Subcutaneous adipose tissue (tissue), 4 donors: ENCODE measurements around the gene ACER3. TPM values are rescaled to one million over a fixed set of nuclear protein-coding genes. Genes with fewer than 3 reads are reported as not detected.

Source experiments
- total RNA-seq, 4 donors: library from RNA; depleted of rRNA; stranded (reverse); fragments of >200 nt; gene quantifications; one replicate each; pipeline ENCODE4 v1.1.0, GENCODE V29; 2016
- TF ChIP-seq, protein P1 (sequence below): fragments of 450-650 bp; IDR thresholded peaks from one replicate; pipeline ENCODE4 v1.5.1; 2016; ENCODE audit warnings: low read depth, mild to moderate bottlenecking, control low read depth, antibody characterized with exemption, moderate library complexity

ACER3 gene
- total RNA-seq, 4 donors from 2014 or later, result 28.6 to 39.4 (median 31.5) TPM

DNA sequence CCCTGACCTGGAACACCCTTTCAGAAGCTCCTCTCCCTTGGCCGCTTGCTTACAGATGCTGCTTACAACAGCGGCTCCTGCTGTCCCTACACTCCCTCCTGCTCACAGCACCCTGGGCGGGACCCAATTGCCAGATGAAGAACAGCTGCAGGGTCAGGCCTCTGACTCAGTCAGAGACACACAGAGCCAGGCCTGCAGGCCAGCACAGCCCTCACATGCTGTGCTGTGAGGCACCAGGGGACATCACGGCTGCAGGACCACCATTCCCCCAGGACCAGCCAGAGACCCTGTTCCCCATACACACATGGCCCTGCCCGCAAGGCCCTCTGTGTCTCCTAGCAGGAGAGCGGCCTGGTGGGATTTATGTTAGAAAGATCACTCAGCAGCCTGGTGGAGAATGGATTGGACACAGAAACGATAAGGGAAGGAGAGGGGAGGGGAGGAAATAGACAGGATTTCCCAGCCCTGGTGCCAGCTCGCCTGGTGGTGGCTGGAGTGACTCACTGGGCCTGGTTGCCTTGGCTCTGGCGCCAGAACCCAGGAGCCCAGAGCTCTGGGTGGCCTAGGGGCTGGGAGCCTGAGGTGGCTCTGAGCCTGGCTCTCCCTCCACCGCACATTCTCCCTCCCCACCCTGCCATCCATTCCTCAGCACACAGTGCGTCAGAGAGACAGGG, 212.7 kb downstream of the ACER3 start:
- TF ChIP-seq, protein P1, sequence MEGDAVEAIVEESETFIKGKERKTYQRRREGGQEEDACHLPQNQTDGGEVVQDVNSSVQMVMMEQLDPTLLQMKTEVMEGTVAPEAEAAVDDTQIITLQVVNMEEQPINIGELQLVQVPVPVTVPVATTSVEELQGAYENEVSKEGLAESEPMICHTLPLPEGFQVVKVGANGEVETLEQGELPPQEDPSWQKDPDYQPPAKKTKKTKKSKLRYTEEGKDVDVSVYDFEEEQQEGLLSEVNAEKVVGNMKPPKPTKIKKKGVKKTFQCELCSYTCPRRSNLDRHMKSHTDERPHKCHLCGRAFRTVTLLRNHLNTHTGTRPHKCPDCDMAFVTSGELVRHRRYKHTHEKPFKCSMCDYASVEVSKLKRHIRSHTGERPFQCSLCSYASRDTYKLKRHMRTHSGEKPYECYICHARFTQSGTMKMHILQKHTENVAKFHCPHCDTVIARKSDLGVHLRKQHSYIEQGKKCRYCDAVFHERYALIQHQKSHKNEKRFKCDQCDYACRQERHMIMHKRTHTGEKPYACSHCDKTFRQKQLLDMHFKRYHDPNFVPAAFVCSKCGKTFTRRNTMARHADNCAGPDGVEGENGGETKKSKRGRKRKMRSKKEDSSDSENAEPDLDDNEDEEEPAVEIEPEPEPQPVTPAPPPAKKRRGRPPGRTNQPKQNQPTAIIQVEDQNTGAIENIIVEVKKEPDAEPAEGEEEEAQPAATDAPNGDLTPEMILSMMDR, result no peak

DNA sequence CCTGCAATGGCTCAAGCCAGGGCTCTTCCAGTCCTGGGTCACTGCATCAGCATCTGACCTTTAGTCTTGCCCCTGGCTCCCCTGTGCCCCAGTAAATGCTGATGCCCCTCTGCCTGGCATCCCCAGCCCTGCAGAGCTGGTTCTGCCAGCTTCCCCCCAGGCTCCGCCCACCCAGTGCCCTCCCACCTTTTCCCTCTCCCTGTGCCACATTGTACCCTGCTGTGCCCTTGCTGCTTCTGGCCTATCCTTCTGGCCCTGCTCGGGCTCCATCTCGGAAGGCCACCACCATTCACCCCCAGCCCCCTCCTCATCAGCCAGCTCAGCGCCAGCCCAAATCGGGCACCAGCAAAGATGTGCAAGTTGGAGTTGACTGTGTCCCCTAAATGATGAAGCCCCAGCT, 213.5 kb downstream of the ACER3 start:
- TF ChIP-seq, protein P1, result no peak

DNA sequence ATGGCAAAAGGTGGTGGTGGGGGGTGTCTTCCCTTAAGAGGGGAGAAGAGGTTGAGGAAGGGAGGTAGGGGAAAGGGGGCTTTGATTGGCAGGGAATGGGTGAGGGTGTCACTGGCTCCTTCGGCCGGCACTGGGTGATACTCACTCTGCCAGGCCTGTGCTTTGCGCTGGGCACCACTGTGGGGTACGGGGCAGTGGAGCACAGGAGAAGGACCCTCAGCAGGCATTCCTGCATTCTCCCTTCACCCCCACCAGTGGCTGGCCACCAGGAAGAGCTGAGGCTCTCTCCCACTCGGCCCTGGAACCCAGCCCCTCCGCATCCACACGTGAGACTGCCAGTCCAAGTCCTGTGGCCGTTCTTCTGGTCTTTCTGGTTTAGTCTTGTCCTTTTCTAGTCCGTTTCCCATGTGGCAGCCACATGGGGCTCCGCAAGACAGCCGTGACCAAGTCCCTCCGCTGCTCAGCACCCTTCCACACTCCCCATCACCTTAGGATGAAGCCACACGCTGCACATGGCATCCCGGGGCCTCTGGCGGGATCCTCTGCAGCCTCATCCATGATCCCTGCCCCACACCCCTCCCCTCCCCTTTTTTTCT, 214.0 kb downstream of the ACER3 start:
- TF ChIP-seq, protein P1, result no peak

DNA sequence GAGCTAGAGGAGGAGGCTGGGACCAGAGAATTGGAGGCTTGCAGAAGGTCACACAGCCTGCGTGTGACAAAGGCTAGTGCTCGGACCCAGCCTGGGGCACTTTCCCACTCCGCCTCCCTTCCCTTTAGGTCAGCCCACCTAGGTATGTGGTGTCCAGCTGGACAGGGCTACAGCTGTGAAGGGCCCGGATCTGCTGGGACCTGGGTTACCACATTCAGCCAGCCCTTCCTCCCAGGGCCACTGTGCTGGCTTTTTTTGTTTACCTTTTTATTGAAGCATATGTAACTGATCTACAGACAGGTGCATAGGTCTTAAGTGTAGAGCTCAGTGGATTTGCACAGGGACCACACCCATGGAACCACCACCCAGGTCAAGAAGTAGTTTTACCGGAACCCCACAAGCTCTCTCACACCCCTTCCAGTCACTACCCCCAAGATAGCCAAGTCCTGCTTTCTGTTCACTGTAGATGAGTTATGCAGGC, 214.7 kb downstream of the ACER3 start:
- TF ChIP-seq, protein P1, result no peak

Other genes starting within 250 kb of the ACER3 start
- 10 to 100 TPM; 30.1 to 93.6 (median 57.6) TPM for gene LRRC32, start 190.2 kb upstream of the ACER3 start, total RNA-seq
- gene TSKU, start 77.6 kb upstream of the ACER3 start, total RNA-seq, result 100 to 1,000 TPM in 3 of 4 donors, 10 to 100 TPM in 1; 78.9 to 385 (median 157) TPM
- gene B3GNT6, start 173.5 kb downstream of the ACER3 start, total RNA-seq, result under 1 TPM in 1 of 4 donors, not detected in 3; 0.22 TPM
- 10 to 100 TPM in 1 of 4 donors, 1 to 10 TPM in 3; 2.4 to 10.5 (median 3.3) TPM for gene CAPN5, start 206.1 kb downstream of the ACER3 start, total RNA-seq
- not detected for gene OMP, start 241.9 kb downstream of the ACER3 start, total RNA-seq